DMS79 treated with DMSO at 0.1 percent for 48 hours (cell line): Measurements from ENCODE around the gene DYNC2I2.
A peak's percentile ranks its signal among the peaks of the same experiment; 100 is the strongest.

ENCODE experiments used
- DNase-seq: peaks from one replicate; lab custom pipeline; 2025; lab: John Stamatoyannopoulos, UW

DYNC2I2 gene

DNA sequence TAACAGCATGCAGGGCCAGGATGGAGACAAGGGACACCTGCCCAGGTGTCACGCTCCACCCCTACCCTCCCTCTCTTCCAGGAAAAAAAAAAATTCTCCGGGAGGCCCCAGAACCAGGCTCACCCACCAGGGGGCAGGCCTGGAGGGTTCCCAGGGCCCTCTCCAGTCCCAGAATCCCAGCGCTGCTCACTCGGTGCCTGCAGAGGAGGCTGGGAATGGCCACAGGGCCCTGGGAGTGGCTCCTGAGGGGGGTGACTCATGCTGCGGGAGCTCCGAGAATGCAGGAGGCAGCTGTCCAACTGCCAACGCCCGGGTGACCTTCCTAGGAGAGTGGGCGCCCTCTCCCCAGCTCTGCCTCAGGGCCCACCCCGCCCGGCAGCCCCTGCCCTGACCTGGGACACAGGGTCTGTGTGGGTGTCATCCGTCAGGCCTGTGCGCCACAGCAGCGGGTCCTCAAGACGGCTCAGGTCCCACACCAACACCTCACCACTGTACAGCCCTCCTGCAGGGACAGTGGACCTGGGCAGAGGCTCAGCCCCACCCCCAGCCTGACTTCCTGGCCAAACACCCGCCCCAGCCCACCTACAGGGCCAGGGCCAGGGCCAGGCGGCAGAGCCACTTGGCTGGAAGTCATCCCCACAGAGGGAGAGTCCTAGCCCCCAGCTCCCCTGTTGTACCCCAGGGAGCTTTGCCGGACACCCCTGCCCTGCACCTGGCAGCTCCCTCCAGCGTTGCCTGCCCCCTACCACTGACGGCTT is 21.2 kb downstream of the DYNC2I2 start:
- peak; percentile 84 for DNase-seq

DNA sequence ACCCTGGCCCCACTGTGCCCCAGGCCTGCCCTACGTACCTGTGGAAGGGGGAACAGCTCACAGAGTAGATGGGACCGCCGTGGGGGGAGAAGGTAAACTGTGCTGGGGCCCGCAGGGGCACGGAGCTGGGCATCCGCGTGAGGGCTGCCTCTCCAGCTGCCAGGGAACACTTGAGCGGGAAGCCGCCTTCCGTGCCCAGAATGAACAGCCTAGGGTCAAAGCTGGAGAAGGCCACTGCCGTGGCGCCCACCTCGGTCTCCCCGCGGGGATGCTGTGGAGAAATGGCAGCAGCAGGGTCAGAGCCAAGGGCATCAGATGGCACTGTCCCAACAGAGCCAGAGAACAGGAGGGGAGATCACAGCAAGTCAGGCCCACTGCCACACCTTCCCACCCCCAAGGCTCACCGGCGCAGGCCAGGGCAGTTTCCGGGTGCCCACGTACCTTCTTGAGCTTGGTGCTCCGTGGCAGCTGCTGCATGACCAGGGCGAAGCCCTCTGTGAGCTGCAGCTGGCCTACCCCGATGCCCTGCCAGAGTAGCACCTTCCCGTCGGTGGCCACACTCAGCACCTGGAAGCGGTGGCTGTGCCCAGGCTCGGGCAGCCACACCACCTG is 21.9 kb downstream of the DYNC2I2 start:
- DNase-seq: no peak

DNA sequence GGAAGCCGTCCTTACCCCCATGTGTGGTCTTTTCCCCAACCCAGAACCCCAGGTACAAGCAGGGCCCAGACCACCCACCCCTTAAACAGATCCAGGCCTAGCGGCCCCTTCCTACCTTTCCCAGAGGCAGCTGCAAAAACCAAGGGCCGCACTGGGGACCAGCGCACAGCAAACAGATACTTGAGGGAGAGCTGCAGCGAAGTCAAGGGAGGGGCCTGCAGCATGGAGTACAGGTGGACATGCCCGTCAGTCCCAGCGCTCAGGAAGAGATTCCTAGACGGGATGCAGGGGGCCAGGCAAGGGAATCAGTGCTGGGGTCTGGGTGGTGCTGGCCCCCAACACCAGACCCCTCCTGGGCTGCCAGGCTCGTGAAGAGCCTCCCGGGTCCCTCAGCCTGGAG is 22.5 kb downstream of the DYNC2I2 start:
- DNase-seq: no peak

DNA sequence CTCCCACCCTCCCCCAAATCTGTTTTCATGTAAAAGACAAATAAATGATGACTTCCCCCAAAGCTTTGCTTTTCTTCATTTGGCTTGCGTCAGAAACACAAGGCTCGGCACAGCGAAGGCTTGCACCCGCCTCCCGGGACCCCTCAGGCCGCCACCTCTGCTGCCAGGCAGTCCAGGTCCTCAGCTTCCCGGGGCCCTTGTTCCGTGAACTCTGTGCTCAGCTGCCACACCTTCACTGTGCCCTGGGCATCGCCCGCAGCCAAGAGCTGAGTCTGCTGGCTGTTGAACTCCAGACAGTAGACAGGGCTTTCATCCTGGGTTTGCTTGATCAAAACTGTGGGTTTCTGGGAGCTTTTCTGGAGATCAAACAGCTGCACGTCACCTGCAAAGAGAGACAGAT is 23.0 kb downstream of the DYNC2I2 start:
- DNase-seq: no peak

DNA sequence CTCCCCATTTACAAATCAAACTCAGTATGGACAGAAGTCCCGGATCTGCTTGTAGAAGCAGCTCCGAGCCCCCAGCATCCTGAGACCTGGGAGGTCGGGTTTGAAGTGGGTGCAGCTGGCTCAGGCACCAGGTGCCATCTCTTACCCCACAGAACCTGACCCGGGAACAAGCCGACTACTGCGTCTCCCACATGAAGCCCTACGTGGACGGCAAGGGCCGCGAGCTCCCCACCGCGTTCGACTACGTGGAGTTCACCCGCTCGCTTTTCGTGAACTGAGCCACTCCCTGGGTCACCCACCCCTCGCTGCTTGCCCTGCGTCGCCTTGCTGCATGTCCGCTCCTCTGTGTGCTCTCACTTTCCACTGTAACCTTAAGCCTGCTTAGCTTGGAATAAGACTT is 23.6 kb downstream of the DYNC2I2 start:
- DNase-seq: no peak

DNA sequence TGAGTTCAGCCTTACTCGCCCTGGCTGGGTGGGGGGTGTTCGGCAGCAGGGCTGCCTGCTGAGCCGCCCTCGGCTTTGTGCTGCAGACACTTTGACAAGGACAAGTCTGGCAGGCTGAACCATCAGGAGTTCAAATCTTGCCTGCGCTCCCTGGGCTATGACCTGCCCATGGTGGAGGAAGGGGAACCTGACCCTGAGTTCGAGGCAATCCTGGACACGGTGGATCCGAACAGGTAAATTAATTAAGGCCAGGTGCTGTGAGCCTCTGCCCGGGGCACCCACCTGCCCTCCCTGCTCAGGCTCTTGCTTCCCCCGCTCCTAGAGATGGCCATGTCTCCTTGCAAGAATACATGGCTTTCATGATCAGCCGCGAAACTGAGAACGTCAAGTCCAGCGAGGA is 24.2 kb downstream of the DYNC2I2 start:
- DNase-seq: no peak

DNA sequence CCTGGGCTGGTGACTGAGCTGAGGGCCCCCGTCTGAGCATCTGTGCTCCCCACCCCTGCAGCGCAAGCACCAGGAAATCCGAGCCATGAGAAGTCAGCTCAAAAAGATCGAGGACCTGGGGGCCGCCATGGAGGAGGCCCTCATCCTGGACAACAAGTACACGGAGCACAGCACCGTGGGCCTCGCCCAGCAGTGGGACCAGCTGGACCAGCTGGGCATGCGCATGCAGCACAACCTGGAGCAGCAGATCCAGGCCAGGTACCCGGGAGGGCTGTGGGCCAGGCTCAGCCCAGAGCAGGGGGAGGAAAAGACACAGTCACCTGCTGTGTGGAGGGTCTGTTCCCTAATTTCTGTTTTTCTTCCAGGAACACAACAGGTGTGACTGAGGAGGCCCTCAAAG is 24.6 kb downstream of the DYNC2I2 start:
- DNase-seq: no peak

DNA sequence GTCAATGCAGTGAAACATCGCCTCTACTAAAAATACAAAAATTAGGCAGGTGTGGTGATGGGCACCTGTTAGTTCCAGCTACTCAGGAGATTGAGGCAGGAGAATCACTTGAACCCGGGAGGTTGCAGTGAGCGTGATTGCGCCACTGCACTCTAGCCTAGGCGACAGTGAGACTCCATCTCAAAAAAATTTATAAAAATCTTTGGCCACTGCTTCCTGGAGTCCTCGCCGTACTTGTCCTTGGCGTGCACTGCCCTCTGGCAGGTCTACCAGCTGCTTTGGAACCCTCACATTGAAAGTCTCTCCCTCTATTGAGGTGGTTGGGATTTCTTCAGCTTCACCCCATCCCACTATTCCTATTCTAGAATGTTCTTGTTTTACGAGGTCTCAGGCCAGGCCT is 25.0 kb downstream of the DYNC2I2 start:
- no peak for DNase-seq

DNA sequence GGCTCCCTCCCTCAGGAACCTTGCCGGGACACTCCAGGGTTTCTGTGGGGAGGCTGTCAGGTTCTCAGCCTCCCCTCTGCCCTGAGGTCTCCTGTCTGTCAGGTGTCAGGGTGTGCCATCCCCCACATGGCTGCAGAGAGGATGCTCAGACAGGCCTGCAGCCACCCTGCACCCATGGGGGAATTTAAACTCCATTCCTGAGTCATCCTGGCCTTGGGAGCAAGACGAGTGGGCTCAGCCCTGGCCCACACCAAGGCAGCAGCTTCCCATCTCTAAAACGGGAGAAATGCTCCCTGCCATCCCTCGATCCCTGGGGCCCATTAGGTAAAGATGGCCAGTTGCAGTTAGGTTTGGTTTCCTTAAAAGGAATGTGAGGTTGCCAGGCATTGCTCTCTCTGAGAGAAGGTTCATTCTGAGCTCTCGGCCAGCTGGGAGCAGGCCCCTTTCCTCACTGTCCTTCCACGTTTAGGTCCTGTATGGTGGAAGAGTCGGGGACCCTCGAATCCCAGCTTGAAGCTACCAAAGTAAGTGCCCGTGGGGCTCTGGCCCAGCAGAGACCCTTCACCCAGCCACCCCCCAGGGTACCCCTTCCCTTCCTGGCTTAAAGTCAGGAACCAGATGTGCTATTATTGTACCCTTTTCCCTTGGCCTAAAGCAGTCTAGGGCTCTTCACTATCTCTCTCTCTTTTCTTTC is 26.6 kb downstream of the DYNC2I2 start:
- no peak for DNase-seq

DNA sequence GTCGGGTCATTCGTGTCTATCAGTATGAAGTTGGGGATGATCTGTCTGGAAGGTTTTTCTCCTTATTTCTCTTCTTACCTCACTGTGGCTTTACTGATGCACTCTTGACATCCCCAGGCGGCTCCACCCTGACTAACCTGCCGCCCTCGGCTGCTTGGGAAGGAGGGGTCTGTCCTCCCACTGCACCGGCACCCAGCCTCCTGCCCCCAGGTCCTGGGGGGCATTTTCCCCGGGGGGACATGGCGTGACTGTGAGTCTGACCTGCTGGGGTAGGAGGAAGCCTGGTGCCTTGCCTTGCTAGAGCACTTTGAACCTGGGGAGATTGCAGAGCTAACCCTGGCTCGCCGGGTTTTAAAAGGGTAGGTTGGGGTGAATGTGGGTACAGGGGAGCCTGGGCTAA is 27.5 kb downstream of the DYNC2I2 start:
- DNase-seq: no peak

DNA sequence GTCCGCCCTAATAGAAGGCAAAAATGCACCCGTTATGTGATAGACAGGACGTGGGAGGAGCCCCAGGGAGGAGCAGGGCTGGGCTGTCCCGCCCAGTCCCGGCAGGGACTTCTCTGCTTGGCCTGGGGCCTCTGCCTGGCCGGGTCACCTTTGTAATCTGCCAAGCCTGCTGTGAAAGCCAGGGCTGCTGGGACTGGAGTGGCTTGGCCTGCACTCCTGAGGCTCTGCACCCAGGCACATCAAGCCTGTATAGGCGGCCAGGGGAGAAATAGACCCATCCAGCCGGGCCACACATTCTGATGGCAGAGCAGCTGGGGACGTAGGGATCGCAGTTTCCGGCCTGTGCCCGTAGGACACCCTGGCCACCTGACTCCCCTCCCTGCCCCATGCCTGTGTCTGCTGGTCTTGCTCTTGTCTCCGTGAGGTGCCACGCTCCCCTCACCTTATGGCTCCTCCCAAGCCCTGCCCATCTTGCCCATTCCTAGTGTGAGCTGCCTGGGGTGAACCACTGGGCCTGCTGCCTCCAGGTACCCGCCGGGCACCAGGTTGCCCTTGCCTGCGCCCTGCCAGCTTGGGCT is 28.1 kb downstream of the DYNC2I2 start:
- DNase-seq: no peak

DNA sequence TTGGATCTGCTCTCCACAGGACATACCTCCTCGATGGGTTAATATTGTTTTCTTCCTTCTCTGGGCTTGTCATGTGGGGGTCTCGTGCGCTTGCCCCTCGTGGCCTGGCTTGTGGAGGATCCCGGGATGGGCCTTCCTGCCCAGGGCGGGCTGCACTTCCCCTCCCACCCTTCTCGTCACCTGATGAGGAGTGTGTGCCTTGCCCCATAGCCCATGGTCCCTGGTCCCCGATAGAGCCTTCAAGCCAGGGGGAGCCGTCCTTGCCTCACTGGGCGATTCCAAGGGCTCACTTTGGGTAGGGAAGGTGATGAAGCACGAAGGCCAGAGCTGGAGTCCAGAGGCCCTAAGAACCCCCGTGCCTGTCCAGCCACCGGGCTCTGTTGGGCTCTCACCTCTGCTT is 28.7 kb downstream of the DYNC2I2 start:
- no peak for DNase-seq

DNA sequence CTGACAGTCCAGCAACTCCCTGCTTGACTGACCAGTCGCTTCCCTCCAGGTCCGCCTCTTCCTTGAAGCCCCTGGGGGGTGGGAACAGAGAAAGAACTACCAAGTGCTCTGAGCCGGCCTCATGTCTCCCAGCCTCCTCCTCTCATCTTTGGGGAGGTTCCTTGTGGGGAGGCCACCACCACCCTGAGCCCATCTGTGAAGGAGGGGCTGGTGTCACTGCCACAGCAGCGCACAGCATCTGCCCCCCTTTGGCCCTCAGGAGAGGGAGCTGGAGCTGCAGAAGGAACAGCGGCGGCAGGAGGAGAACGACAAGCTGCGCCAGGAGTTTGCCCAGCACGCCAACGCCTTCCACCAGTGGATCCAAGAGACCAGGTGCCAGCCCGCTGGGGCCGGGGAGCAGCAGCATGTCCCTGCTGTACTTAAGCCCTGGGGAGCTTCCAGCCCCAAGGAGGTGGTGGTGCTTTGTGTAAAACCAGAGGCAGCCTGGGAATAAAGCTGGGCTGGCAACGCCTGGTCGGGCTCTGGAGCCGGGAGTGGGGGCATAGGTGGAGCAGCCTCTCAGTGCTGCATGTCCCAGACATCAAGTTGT is 29.4 kb downstream of the DYNC2I2 start:
- DNase-seq: no peak

DNA sequence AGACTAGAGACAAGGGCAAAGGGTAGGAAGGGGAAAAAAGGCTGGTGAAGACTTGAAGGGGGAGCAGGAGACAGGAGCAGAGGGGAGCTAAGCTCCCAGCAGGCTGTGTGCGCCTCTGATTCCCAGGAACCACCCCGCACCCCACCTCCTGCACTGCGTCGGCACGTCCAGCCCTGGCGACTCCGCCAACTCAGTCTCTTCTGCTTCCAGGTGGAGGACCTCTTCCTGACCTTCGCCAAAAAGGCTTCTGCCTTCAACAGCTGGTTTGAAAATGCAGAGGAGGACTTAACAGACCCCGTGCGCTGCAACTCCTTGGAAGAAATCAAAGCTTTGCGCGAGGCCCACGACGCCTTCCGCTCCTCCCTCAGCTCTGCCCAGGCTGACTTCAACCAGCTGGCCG is 30.5 kb downstream of the DYNC2I2 start:
- DNase-seq: no peak

DNA sequence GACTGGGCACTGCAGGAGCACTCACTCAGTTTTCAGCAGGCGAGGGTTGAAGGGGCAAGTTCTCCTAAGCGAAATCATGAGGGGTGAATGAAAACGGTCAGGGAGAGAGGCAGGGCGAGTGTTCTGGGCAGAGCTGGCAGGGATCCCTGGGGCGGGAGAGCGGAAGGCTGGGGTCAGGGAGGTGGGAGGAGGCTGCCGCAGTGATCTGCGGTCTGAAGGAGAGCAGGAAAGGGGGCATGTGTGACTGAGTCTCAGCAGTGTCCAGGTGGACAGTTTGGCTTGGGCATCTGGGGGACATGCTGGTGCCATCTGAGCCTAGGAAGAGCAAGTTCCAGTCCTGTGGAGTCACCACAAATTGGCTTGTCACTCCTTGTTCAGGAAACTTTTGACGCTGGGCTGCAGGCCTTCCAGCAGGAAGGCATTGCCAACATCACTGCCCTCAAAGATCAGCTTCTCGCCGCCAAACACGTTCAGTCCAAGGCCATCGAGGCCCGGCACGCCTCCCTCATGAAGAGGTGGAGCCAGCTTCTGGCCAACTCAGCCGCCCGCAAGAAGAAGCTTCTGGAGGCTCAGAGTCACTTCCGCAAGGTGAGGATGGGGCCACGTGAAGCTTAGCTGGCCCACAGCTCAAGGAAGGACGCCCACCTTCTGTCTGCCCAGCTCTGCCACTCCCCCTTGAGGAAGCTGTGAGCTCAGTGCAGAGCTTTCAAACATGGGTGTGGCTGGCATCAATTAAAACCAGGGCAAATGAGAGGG is 31.1 kb downstream of the DYNC2I2 start:
- no peak for DNase-seq

DNA sequence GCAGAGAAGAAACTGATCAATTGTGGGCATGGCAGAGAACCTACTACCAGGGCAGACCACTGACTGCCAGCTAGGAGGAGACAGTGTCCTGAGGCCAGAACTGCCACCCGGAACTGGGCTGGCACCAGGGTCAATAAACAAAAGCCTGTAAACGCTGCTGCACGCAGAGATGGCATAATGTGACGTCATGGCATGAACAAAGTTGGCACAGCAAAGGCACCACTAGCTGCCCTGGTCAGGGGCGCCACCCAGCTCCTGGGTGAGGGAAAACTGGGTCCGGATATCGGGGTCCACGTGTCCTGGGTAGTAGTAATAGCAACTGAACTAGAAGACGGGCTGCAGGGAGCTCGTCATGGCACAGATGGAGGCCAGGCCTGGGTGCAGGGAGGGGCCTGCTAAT is 32.1 kb downstream of the DYNC2I2 start:
- no peak for DNase-seq

DNA sequence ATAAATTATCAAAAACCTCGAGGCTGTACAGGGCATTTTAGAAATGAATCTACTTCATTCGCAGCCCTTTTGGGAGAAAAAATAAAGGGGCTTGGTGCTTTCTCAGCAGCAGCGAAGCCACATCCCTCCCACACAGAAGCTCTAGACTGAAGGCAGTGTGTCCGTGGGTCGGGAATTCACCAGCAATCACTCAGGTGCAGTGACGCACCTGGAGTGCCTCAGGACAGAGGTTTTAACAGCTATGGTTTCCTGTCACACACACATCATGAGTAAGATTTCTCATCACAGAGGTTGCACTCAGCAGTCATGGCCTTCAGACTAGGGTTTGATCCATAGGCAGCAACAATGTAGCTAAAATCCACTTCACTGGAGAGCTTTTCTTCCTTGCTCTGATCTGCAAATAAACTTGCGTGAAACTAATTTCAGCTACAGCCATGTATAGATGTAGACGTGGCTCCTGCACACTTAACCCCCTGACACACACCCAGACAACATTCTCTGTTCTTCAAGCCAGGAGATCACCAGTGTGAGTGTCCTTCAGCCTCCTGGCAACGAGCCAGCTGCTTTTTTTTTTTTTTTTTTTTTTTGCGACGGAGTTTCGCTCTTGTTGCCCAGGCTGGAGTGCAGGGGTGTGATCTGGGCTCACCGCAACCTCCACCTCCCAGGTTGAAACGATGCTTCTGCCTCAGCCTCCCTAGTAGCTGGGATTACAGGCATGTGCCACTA is 34.8 kb downstream of the DYNC2I2 start:
- DNase-seq: peak; percentile 23

DNA sequence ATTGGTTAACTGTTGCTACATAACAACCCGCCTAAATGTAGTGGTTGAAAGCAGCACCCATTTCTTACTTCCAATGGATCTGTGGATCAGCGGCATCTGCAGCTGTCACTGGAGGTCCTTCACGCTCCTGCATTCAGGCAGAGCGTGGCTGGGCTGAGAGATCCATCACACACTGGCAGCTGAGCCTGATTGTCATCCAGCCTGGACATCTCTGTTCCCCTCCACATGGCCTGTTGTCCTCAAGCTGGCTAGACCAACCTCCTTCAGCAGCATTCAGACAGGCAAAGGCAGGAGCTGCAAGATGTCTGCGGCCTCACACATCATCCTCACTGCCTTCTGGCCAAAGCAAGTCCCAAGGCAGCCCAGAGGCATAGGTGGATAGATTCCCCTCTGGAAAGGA is 36.9 kb downstream of the DYNC2I2 start:
- DNase-seq: no peak

DNA sequence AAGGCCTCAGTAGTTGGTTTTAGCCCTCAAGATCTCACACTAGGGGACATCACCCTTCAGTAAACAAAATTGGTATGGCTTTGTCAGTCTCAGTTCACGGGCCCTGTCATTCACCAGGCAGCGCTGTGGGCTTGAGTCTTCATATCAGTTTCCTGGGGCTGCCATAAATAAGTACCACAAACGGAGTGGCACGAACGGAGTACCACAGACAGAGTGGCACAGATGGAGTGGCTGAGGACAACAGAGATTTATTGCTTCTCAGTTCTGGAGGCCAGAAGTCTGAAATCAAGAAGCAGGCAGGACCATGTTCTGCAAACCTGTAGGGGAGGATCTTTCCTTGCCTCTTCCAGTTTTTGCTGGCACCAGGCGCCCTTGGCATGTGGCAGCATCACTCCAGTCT is 37.5 kb downstream of the DYNC2I2 start:
- DNase-seq: no peak

DNA sequence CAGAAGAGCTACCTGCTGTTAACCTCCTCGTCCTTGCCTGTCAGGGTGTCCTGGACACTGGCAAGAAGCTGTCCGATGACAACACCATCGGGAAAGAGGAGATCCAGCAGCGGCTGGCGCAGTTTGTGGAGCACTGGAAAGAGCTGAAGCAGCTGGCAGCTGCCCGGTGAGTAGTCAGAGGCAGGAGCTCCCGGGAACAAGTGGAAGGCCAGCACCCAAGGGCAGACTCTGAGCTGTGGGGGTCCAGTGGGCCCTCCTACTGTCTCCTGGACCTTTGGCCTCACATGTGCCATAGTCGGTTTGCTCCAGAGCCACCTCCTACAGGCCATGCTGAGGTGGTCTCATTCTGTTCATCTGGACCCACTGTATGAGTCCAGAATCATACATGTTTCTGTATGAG is 38.7 kb downstream of the DYNC2I2 start:
- DNase-seq: no peak

DNA sequence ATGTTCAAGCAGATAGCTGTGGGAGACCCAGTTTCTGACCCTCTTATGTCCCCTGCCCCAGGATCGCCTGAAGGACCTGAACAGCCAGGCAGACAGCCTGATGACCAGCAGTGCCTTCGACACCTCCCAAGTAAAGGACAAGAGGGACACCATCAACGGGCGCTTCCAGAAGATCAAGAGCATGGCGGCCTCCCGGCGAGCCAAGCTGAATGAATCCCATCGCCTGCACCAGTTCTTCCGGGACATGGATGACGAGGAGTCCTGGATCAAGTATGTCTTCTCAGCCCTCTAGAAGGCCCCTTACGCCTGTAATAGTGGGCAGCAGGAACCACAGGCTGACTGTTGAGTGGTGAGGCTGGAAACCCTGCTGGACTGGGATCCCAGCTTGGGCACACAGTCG is 41.1 kb downstream of the DYNC2I2 start:
- no peak for DNase-seq
